CD8-positive, alpha-beta memory T cell (primary cell): Measurements from ENCODE around the gene IPO8. TPM values are rescaled to one million over a fixed set of nuclear protein-coding genes. Genes with fewer than 3 reads are reported as not detected.
"Not testable (repeated sequence)": the region's sequence is repeated elsewhere in the genome, so short reads cannot be mapped to it uniquely, and the experiment has no call there.

Experiments used
- CTCF ChIA-PET: fragments of 350-600 bp; sonication (Branson Sonifier 250); formaldehyde crosslinking; loops from one replicate; lab custom pipeline; 2021; ENCODE audit warnings: antibody characterized with exemption; lab: Charles Lee
- POLR2A ChIA-PET: fragments of 350-600 bp; sonication (Branson Sonifier 250); formaldehyde crosslinking; loops from one replicate; lab custom pipeline; 2021; ENCODE audit warnings: antibody characterized with exemption; lab: Charles Lee
- DNase-seq, 5 donors: peaks; one replicate each; pipeline versions ENCODE4 v3.0.0 to v3.0.0-alpha.2; 2020 to 2022; ENCODE audit warnings: mixed read lengths in 1 of 5
- H3K27ac ChIP-seq: one replicate; pipeline ENCODE4 v1.7.0; 2013; ENCODE audit warnings: low read depth, mild to moderate bottlenecking, low read length, moderate library complexity
- H3K27me3 ChIP-seq: 2 replicates; pipeline ENCODE4 v1.7.0; 2013; ENCODE audit warnings: low read length, mild to moderate bottlenecking; ENCODE audit not compliant: insufficient read depth, poor library complexity, severe bottlenecking
- H3K36me3 ChIP-seq: 2 replicates; pipeline ENCODE4 v1.7.0; 2013; ENCODE audit warnings: mild to moderate bottlenecking, low read length, moderate library complexity; ENCODE audit not compliant: insufficient read depth
- H3K4me1 ChIP-seq: 2 replicates; pipeline ENCODE4 v1.7.0; 2013; ENCODE audit warnings: mild to moderate bottlenecking, low read length, moderate library complexity; ENCODE audit not compliant: insufficient read depth
- H3K4me3 ChIP-seq: 2 replicates; pipeline ENCODE4 v1.7.0; 2013; ENCODE audit warnings: mild to moderate bottlenecking, low read length
- H3K9me3 ChIP-seq: 2 replicates; pipeline ENCODE4 v1.7.0; 2013; ENCODE audit warnings: mild to moderate bottlenecking, low read length
- H3K27ac Mint-ChIP-seq, 8 donors: one replicate each; pipeline ENCODE4 v1.8.0; 2020 to 2021; ENCODE audit warnings: mixed read lengths in 8 of 8, mild to moderate bottlenecking in 6 of 8, inconsistent platforms in 3 of 8, moderate library complexity in 3 of 8
- H3K27me3 Mint-ChIP-seq, 2 donors: one replicate each; pipeline ENCODE4 v1.8.0; 2020 to 2021; ENCODE audit warnings: mixed read lengths in 2 of 2, mild to moderate bottlenecking in 1 of 2, moderate library complexity in 1 of 2
- H3K36me3 Mint-ChIP-seq, 3 donors: one replicate each; pipeline ENCODE4 v1.8.0; 2020 to 2021; ENCODE audit warnings: mixed read lengths in 3 of 3, inconsistent platforms in 1 of 3, mild to moderate bottlenecking in 1 of 3
- H3K4me1 Mint-ChIP-seq, 3 donors: one replicate each; pipeline ENCODE4 v1.8.0; 2020 to 2021; ENCODE audit warnings: mixed read lengths in 3 of 3, inconsistent platforms in 1 of 3, mild to moderate bottlenecking in 1 of 3
- H3K4me3 Mint-ChIP-seq, 7 donors: one replicate each; pipeline ENCODE4 v1.8.0; 2020 to 2021; ENCODE audit warnings: mixed read lengths in 7 of 7, mild to moderate bottlenecking in 6 of 7, moderate library complexity in 4 of 7, inconsistent platforms in 2 of 7
- H3K9me3 Mint-ChIP-seq, 5 donors: one replicate each; pipeline ENCODE4 v1.8.0; 2020 to 2022; ENCODE audit warnings: mixed read lengths in 5 of 5, mild to moderate bottlenecking in 3 of 5, moderate library complexity in 2 of 5, inconsistent platforms in 1 of 5
- polyA plus RNA-seq: library from polyadenylated mRNA; unstranded; fragments of 300-500 nt; fragmentation: Illumina TruSeq; gene quantifications from one replicate; pipeline ENCODE4 v1.2.3, GENCODE V29; 2021
- total RNA-seq, 2 experiments: library from RNA; stranded (reverse); gene quantifications; one replicate each; pipeline ENCODE4 v1.2.3, GENCODE V29; 2021

IPO8 gene
- total and polyA plus RNA-seq, 3 experiments from 2014 or later = 14.8 to 52.9 (median 50.8) TPM

DNA sequence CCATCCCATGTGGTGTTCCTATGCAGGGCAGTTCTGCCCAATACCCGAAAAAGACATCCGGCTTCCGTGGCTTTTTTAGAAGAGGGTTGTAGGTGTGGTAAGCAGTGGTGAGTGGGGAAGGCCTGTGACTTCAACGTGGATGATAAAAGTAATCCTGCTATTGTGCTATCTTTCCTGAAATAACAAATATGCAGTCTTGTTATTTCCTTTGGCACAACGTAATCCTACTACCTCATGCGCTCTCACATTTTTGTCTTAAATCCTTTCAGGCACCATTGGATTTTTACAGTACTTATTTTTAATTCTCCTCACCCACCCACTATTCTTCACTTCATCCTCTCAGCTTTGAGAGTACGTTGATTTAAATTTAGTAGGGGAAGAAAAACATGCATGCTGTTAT lies 96.8 kb downstream of the IPO8 start:
- Histone ChIP-seq H3K27ac (no peak overlapping the region), H3K4me3 (no peak overlapping the region), H3K9me3 (no peaks in the 10 kb centered on the region), H3K4me1 (no peaks in the 10 kb centered on the region), H3K27me3 (no peaks in the 10 kb centered on the region), H3K36me3 (no peaks in the 10 kb centered on the region)
- ChIA-PET POLR2A (no interaction called here), CTCF (no interaction called here)
- no peak for DNase-seq
- Mint-ChIP-seq H3K9me3 (peaks cover 11 to 20% (median 12%) of the 10 kb centered on the region in 5 donors), H3K36me3 (peaks cover 4 to 33% (median 4%) of the 10 kb centered on the region in 3 donors), H3K27ac (no peak overlapping the region), H3K4me1 (no peaks in the 10 kb centered on the region), H3K27me3 (peaks cover 0 to 8% of the 10 kb centered on the region in 2 donors), H3K4me3 (no peak overlapping the region)

DNA sequence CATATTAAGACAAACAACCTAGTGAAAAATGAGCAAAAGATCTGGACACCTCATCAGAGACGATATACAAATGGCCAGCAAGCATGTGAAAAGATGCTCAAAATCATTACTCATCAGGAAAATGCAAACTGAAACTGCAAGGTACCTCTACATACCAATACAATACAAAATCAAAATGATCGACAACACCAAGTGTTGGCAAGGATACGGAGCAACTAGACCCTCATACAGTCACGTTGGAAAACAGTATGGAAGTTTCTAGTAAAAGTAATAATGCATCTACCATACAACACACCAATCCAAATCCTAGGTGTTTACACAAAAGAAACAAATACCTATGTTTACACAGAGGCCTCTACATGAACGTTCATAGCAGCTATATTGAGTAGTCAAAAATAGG lies 99.9 kb downstream of the IPO8 start:
- no peak overlapping the region for H3K4me3 ChIP-seq
- Mint-ChIP-seq H3K27ac (no peak overlapping the region), H3K36me3 (peaks cover 0 to 12% (median 0%) of the 10 kb centered on the region in 3 donors), H3K27me3 (no peaks in the 10 kb centered on the region), H3K9me3 (peaks cover 0 to 2% (median 0%) of the 10 kb centered on the region in 5 donors), H3K4me1 (no peaks in the 10 kb centered on the region), H3K4me3 (no peak overlapping the region)
- no peaks in the 10 kb centered on the region for H3K27me3 ChIP-seq
- no peaks in the 10 kb centered on the region for H3K9me3 ChIP-seq
- POLR2A ChIA-PET = no interaction called here
- no peak for DNase-seq
- no peak overlapping the region for H3K27ac ChIP-seq
- no peaks in the 10 kb centered on the region for H3K4me1 ChIP-seq
- CTCF ChIA-PET = no interaction called here
- H3K36me3 ChIP-seq = no peaks in the 10 kb centered on the region

DNA sequence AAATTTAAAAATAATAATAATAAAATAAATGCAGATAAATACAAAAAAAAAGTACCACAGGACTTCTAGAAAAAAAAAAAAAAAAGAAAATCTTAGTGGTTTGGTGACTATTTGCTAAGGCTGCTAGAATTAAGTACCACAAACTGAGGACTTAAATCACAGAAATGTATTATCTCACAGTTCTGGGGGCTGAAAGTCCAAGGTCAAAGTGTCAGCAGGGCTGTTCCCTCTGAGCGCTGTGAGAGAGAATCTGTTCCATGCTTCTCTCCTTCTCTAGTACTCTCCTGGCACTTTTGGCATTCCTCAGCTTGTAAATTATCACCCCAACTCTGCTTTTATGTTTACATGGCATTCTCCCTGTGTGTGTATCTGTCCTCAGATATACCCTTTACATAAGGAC lies 101.2 kb downstream of the IPO8 start:
- Histone ChIP-seq H3K4me3 (no peak overlapping the region), H3K27me3 (no peaks in the 10 kb centered on the region), H3K9me3 (no peaks in the 10 kb centered on the region), H3K27ac (no peak overlapping the region), H3K4me1 (no peaks in the 10 kb centered on the region), H3K36me3 (no peaks in the 10 kb centered on the region)
- Mint-ChIP-seq H3K4me1 (no peaks in the 10 kb centered on the region), H3K36me3 (peaks cover 0 to 9% (median 0%) of the 10 kb centered on the region in 3 donors), H3K9me3 (peaks cover 0 to 3% (median 1%) of the 10 kb centered on the region in 5 donors), H3K27ac (no peak overlapping the region), H3K27me3 (no peaks in the 10 kb centered on the region), H3K4me3 (no peak overlapping the region)
- DNase-seq = no peak
- ChIA-PET CTCF (no interaction called here), POLR2A (no interaction called here)

DNA sequence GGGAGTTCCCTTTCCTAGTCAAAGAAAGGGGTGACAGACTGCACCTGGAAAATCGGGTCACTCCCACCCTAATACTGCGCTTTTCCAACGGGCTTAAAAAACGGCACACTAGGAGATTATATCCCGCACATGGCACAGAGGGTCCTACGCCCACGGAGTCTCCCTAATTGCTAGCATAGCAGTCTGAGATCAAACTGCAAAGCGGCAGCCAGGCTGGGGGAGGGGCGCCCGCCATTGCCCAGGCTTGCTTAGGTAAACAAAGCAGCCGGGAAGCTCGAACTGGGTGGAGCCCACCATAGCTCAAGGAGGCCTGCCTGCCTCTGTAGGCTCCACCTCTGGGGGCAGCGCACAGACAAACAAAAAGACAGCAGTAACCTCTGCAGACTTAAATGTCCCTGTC lies 107.1 kb downstream of the IPO8 start:
- DNase-seq, H3K4me1 Mint-ChIP-seq, H3K4me1 ChIP-seq, H3K9me3 Mint-ChIP-seq, POLR2A ChIA-PET, H3K27ac Mint-ChIP-seq, H3K4me3 ChIP-seq, H3K9me3 ChIP-seq, H3K27me3 ChIP-seq, CTCF ChIA-PET, H3K4me3 Mint-ChIP-seq, H3K27me3 Mint-ChIP-seq, H3K36me3 ChIP-seq, H3K27ac ChIP-seq: not testable (repeated sequence)
- peaks cover 0 to 20% (median 0%) of the 10 kb centered on the region in 3 donors for H3K36me3 Mint-ChIP-seq

DNA sequence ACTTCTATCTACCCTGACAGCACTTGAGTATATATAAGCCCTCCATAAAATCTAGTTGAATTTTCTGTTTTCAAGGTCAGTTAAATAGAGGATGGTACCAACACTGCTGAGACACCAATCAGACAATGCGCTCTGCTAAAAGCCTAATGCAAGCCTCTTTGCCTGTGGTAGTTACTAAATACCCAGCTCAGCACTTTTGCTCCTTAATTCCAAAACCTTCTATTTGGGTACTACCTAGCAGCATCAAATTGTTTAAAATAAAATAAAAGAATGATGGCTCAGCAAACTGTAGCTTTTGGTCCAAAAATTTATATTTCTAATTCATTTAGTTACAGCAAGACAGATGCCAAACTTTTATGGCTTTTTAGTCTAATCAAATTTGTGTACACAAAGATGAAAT lies 107.9 kb downstream of the IPO8 start:
- Mint-ChIP-seq H3K27me3 (no peaks in the 10 kb centered on the region), H3K36me3 (peaks cover 0 to 25% (median 0%) of the 10 kb centered on the region in 3 donors), H3K27ac (no peak overlapping the region), H3K4me3 (no peak overlapping the region), H3K9me3 (peaks cover 0 to 7% (median 2%) of the 10 kb centered on the region in 5 donors), H3K4me1 (no peaks in the 10 kb centered on the region)
- ChIA-PET CTCF (no interaction called here), POLR2A (no interaction called here)
- H3K4me3 ChIP-seq = no peak overlapping the region
- H3K36me3 ChIP-seq = no peaks in the 10 kb centered on the region
- H3K27me3 ChIP-seq = no peaks in the 10 kb centered on the region
- no peak overlapping the region for H3K27ac ChIP-seq
- no peak for DNase-seq
- no peaks in the 10 kb centered on the region for H3K9me3 ChIP-seq
- H3K4me1 ChIP-seq = no peaks in the 10 kb centered on the region

DNA sequence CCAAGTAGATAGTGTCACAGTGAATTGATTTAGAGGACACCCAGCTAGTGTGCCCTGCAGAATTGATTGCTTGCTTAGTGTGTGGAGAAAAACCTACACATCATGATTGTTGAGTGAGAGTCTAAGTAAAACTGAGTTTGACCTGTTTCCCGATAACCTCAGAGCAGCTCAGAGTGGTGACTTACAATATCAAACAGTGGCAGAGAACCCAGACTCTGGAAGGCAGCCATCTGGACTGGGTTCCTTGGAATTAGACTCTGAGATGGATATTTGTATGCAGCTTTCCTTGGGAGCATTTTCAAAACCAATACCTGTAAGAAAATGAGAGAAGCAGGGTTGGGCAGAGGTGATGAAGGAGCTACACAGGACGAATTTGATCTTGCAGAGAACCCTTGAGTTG lies 109.8 kb downstream of the IPO8 start:
- H3K36me3 ChIP-seq = no peaks in the 10 kb centered on the region
- ChIA-PET POLR2A (no interaction called here), CTCF (no interaction called here)
- no peaks in the 10 kb centered on the region for H3K27me3 ChIP-seq
- H3K4me1 Mint-ChIP-seq = no peaks in the 10 kb centered on the region
- no peaks in the 10 kb centered on the region for H3K27me3 Mint-ChIP-seq
- no peak overlapping the region for H3K4me3 Mint-ChIP-seq
- H3K27ac Mint-ChIP-seq = no peak overlapping the region
- no peak overlapping the region for H3K4me3 ChIP-seq
- peaks cover 0 to 25% (median 0%) of the 10 kb centered on the region in 3 donors for H3K36me3 Mint-ChIP-seq
- no peak overlapping the region for H3K27ac ChIP-seq
- no peak for DNase-seq
- H3K4me1 ChIP-seq = no peaks in the 10 kb centered on the region
- H3K9me3 Mint-ChIP-seq = peaks cover 0 to 7% (median 2%) of the 10 kb centered on the region in 5 donors
- no peaks in the 10 kb centered on the region for H3K9me3 ChIP-seq

DNA sequence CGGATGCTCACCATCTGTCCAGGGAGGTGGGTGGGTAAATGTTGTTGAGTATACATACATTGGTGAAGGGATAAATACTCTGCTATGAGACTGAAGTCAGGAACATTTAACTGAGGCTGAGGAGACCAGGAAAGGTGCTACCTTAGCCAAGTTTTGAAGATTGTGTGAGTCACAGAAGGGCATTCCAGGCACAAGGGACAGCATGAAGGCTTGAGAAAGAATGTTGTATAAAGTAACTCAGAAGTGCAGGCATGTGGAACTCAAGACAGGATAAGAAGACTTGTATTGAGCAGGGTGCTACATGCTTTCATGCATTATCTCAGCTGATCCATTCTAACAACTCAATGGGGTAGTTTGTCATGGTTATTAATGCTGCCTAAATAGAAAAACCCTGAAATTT lies 112.7 kb downstream of the IPO8 start:
- H3K4me3 Mint-ChIP-seq = no peak overlapping the region
- no peaks in the 10 kb centered on the region for H3K27me3 ChIP-seq
- H3K9me3 Mint-ChIP-seq = no peaks in the 10 kb centered on the region
- no peaks in the 10 kb centered on the region for H3K4me1 Mint-ChIP-seq
- no peak for DNase-seq
- H3K4me3 ChIP-seq = no peak overlapping the region
- no peaks in the 10 kb centered on the region for H3K36me3 ChIP-seq
- POLR2A ChIA-PET = no interaction called here
- H3K36me3 Mint-ChIP-seq = peaks cover 0 to 17% (median 0%) of the 10 kb centered on the region in 3 donors
- no peak overlapping the region for H3K27ac Mint-ChIP-seq
- H3K4me1 ChIP-seq = no peaks in the 10 kb centered on the region
- H3K27ac ChIP-seq = no peak overlapping the region
- CTCF ChIA-PET = no interaction called here
- H3K27me3 Mint-ChIP-seq = peaks cover 0 to 2% of the 10 kb centered on the region in 2 donors
- H3K9me3 ChIP-seq = no peaks in the 10 kb centered on the region

DNA sequence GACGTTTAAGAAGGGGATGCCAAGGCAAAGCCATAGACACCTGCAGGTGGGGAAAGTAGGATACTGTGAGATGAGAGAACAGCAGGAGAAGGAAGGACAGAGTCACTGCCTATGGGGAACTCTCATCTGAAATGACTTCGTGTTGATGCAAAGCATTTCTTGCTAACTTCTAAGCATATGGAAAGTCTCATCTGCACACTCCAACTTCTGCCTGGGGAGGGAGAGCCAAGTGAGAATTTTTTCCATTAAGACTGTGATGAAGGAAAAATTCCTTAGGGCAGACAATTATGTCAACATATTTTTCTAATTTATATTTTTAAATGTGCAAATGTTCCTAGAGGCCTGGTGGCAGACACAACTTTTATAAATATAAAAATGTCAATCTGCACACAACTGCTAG lies 115.3 kb downstream of the IPO8 start:
- DNase-seq = no peak
- Histone ChIP-seq H3K27me3 (no peaks in the 10 kb centered on the region), H3K4me1 (no peaks in the 10 kb centered on the region), H3K27ac (no peak overlapping the region), H3K36me3 (no peaks in the 10 kb centered on the region), H3K4me3 (no peak overlapping the region), H3K9me3 (no peaks in the 10 kb centered on the region)
- ChIA-PET POLR2A (no interaction called here), CTCF (no interaction called here)
- peaks cover 0 to 2% of the 10 kb centered on the region in 2 donors for H3K27me3 Mint-ChIP-seq
- H3K9me3 Mint-ChIP-seq = no peaks in the 10 kb centered on the region
- H3K4me3 Mint-ChIP-seq = no peak overlapping the region
- H3K36me3 Mint-ChIP-seq = peaks cover 0 to 9% (median 0%) of the 10 kb centered on the region in 3 donors
- no peak overlapping the region for H3K27ac Mint-ChIP-seq
- H3K4me1 Mint-ChIP-seq = no peaks in the 10 kb centered on the region
